ENCODE results near the gene ZFYVE27. TPM values are rescaled to one million over a fixed set of nuclear protein-coding genes. Genes with fewer than 3 reads are reported as not detected.

Gene ZFYVE27
- total RNA-seq, 1 donor from 2014 or later = 13.7 TPM

GRCh38 chr10:97704341-97704740 is 32.6 kb upstream of the ZFYVE27 start:
- H4K20me1 ChIP-seq (ENCODE audit: low read depth) = no peaks in the 10 kb centered on the region
- DNase-seq (ENCODE audit: low spot score) = no peak
- H3K36me3 ChIP-seq = no peaks in the 10 kb centered on the region
- H3K79me2 ChIP-seq (ENCODE audit: low read depth) = no peaks in the 10 kb centered on the region
- TF ChIP-seq CTCF (IDR thresholded peaks at IDR 0.05) (no peak), EZH2phosphoT487 (IDR thresholded peaks at IDR 0.05) (no peak), EZH2 (IDR thresholded peaks at IDR 0.05) (no peak)
- H3K4me1 Mint-ChIP-seq = peaks cover 2% of the 10 kb centered on the region
- no peaks in the 10 kb centered on the region for H3K9me3 ChIP-seq (ENCODE audit: low read depth)
- no peaks in the 10 kb centered on the region for H3K9me3 Mint-ChIP-seq
- no peak overlapping the region for H3K4me2 ChIP-seq
- H3K9ac ChIP-seq = no peak overlapping the region
- H3F3A ChIP-seq (ENCODE audit: low read depth) = no peaks in the 10 kb centered on the region
- no peak overlapping the region for H3K4me3 Mint-ChIP-seq
- H3K27ac Mint-ChIP-seq = no peak overlapping the region
- H2AFZ ChIP-seq (replicated peaks) = no peak overlapping the region
- peaks cover 5% of the 10 kb centered on the region for H3K27me3 Mint-ChIP-seq (ENCODE audit: insufficient read depth, low read depth)
- no peak overlapping the region for H3K27ac ChIP-seq
- no peaks in the 10 kb centered on the region for H3K36me3 Mint-ChIP-seq
- no peak overlapping the region for H3K4me3 ChIP-seq
- H3K27me3 ChIP-seq = no peaks in the 10 kb centered on the region
- no peaks in the 10 kb centered on the region for H3K4me1 ChIP-seq

GRCh38 chr10:97705006-97705670 is 31.8 kb upstream of the ZFYVE27 start:
- H3K9me3 ChIP-seq (ENCODE audit: low read depth) = no peaks in the 10 kb centered on the region
- H3K4me1 ChIP-seq = no peaks in the 10 kb centered on the region
- no peaks in the 10 kb centered on the region for H3K36me3 Mint-ChIP-seq
- no peaks in the 10 kb centered on the region for H3F3A ChIP-seq (ENCODE audit: low read depth)
- no peak overlapping the region for H3K4me2 ChIP-seq
- TF ChIP-seq EZH2 (IDR thresholded peaks at IDR 0.05) = no peak
- no peak for TF ChIP-seq CTCF (IDR thresholded peaks at IDR 0.05)
- TF ChIP-seq EZH2phosphoT487 (IDR thresholded peaks at IDR 0.05) = no peak
- H3K9me3 Mint-ChIP-seq = no peaks in the 10 kb centered on the region
- H3K79me2 ChIP-seq (ENCODE audit: low read depth) = no peaks in the 10 kb centered on the region
- no peaks in the 10 kb centered on the region for H4K20me1 ChIP-seq (ENCODE audit: low read depth)
- no peak overlapping the region for H3K4me3 Mint-ChIP-seq
- no peak overlapping the region for H3K27ac ChIP-seq
- no peak for DNase-seq (ENCODE audit: low spot score)
- peaks cover 7% of the 10 kb centered on the region for H3K4me1 Mint-ChIP-seq
- H2AFZ ChIP-seq (replicated peaks) = no peak overlapping the region
- no peak overlapping the region for H3K9ac ChIP-seq
- peaks cover 6% of the 10 kb centered on the region for H3K27me3 Mint-ChIP-seq (ENCODE audit: insufficient read depth, low read depth)
- H3K4me3 ChIP-seq = no peak overlapping the region
- H3K27ac Mint-ChIP-seq = no peak overlapping the region
- no peaks in the 10 kb centered on the region for H3K27me3 ChIP-seq
- no peaks in the 10 kb centered on the region for H3K36me3 ChIP-seq

- no peaks in the 10 kb centered on the region for H3K79me2 ChIP-seq (ENCODE audit: low read depth)
- no peaks in the 10 kb centered on the region for H3K27me3 ChIP-seq
- H3K4me3 ChIP-seq = no peak overlapping the region
- no peaks in the 10 kb centered on the region for H3K4me1 ChIP-seq
- H3K27ac ChIP-seq = no peak overlapping the region
- no peak overlapping the region for H3K9ac ChIP-seq
- Mint-ChIP-seq H3K27ac (no peak overlapping the region), H3K36me3 (no peaks in the 10 kb centered on the region), H3K9me3 (no peaks in the 10 kb centered on the region), H3K4me3 (no peak overlapping the region), H3K4me1 (peaks cover 11% of the 10 kb centered on the region), H3K27me3 (ENCODE audit: insufficient read depth, low read depth) (peaks cover 7% of the 10 kb centered on the region)
- no peak for DNase-seq (ENCODE audit: low spot score)
- H2AFZ ChIP-seq (replicated peaks) = no peak overlapping the region
- H3K4me2 ChIP-seq = no peak overlapping the region
- no peaks in the 10 kb centered on the region for H3K9me3 ChIP-seq (ENCODE audit: low read depth)
- no peaks in the 10 kb centered on the region for H4K20me1 ChIP-seq (ENCODE audit: low read depth)
- H3K36me3 ChIP-seq = no peaks in the 10 kb centered on the region
- TF ChIP-seq EZH2phosphoT487 (IDR thresholded peaks at IDR 0.05) = no peak
- TF ChIP-seq EZH2 (IDR thresholded peaks at IDR 0.05) = no peak
- TF ChIP-seq CTCF (IDR thresholded peaks at IDR 0.05) = no peak
- peaks cover 4% of the 10 kb centered on the region for H3F3A ChIP-seq (ENCODE audit: low read depth)
Measured at GRCh38 chr10:97707134-97707861, 29.6 kb upstream of the ZFYVE27 start.

Measured in neural progenitor cell (in vitro differentiated cells).